ENCODE results near the gene SAMD4A. TPM values are rescaled to one million over a fixed set of nuclear protein-coding genes. Genes with fewer than 3 reads are reported as not detected.
A peak's percentile ranks its signal among the peaks of the same experiment; 100 is the strongest.

Gene SAMD4A
- total and polyA plus RNA-seq, 7 experiments from 2014 or later: 0.73 to 5.7 (median 1.7) TPM; not detected in 2

GRCh38 chr14:54725998-54726397 lies 159.1 kb downstream of the SAMD4A start:
- H3K27me3 ChIP-seq (ENCODE audit: control insufficient read depth in 2 of 2, insufficient read depth in 2 of 2, low read length in 2 of 2): peaks cover 0 to 3% of the 10 kb centered on the region in 2 donors
- Mint-ChIP-seq H3K9me3 (no peaks in the 10 kb centered on the region), H3K4me1 (peaks cover 8 to 29% (median 19%) of the 10 kb centered on the region in 7 donors), H3K36me3 (no peaks in the 10 kb centered on the region), H3K4me3 (no peak overlapping the region), H3K27me3 (peaks cover 9 to 58% (median 14%) of the 10 kb centered on the region in 5 donors), H3K27ac (no peak overlapping the region)
- H3K36me3 ChIP-seq (ENCODE audit: control insufficient read depth in 2 of 3, insufficient read depth in 3 of 3, low read length in 3 of 3): no peaks in the 10 kb centered on the region
- DNase-seq (no peak), ATAC-seq (no peak)
- no peak overlapping the region for H3K27ac ChIP-seq (ENCODE audit: low read depth, low read length)
- peaks cover 0 to 6% of the 10 kb centered on the region in 2 donors for H3K4me1 ChIP-seq (ENCODE audit: control insufficient read depth in 2 of 2, insufficient read depth in 2 of 2, low read length in 2 of 2)
- H3K4me3 ChIP-seq (ENCODE audit: low read length): no peak overlapping the region
- ChIA-PET POLR2A (interaction anchor here (1.1 kb wide), 1 partner anchor 14 kb away, joined by 3 read pairs; no protein-coding TSS in a partner anchor), CTCF (no interaction called here)
- H3K9me3 ChIP-seq (ENCODE audit: control insufficient read depth in 2 of 3, low read length in 3 of 3): no peaks in the 10 kb centered on the region
- intact Hi-C loops (cut with micrococcal nuclease): no loop called here

- no peak for ATAC-seq
- Histone ChIP-seq H3K27me3 (ENCODE audit: control insufficient read depth in 2 of 2, insufficient read depth in 2 of 2, low read length in 2 of 2) (peaks cover 0 to 3% of the 10 kb centered on the region in 2 donors), H3K4me1 (ENCODE audit: control insufficient read depth in 2 of 2, insufficient read depth in 2 of 2, low read length in 2 of 2) (peaks cover 0 to 6% of the 10 kb centered on the region in 2 donors), H3K36me3 (ENCODE audit: control insufficient read depth in 2 of 3, insufficient read depth in 3 of 3, low read length in 3 of 3) (no peaks in the 10 kb centered on the region), H3K27ac (ENCODE audit: low read depth, low read length) (no peak overlapping the region), H3K4me3 (ENCODE audit: low read length) (no peak overlapping the region), H3K9me3 (ENCODE audit: control insufficient read depth in 2 of 3, low read length in 3 of 3) (no peaks in the 10 kb centered on the region)
- H3K36me3 Mint-ChIP-seq: no peaks in the 10 kb centered on the region
- H3K4me3 Mint-ChIP-seq: no peak overlapping the region
- ChIA-PET CTCF (no interaction called here), POLR2A (no interaction called here)
- H3K4me1 Mint-ChIP-seq: peaks cover 8 to 29% (median 19%) of the 10 kb centered on the region in 7 donors
- H3K27me3 Mint-ChIP-seq: peaks cover 9 to 53% (median 14%) of the 10 kb centered on the region in 5 donors
- intact Hi-C loops (cut with micrococcal nuclease): no loop called here
- DNase-seq: no peak
- H3K9me3 Mint-ChIP-seq: no peaks in the 10 kb centered on the region
- no peak overlapping the region for H3K27ac Mint-ChIP-seq
Measured at GRCh38 chr14:54727929-54728328, 161.0 kb downstream of the SAMD4A start.

- no peak overlapping the region for H3K4me3 Mint-ChIP-seq
- no peaks in the 10 kb centered on the region for H3K9me3 Mint-ChIP-seq
- DNase-seq (no peak), ATAC-seq (no peak)
- H3K27me3 Mint-ChIP-seq: peaks cover 5 to 48% (median 13%) of the 10 kb centered on the region in 5 donors
- peaks cover 0 to 6% of the 10 kb centered on the region in 2 donors for H3K4me1 ChIP-seq (ENCODE audit: control insufficient read depth in 2 of 2, insufficient read depth in 2 of 2, low read length in 2 of 2)
- H3K4me1 Mint-ChIP-seq: peaks cover 8 to 36% (median 19%) of the 10 kb centered on the region in 7 donors
- CTCF ChIA-PET: no interaction called here
- no peaks in the 10 kb centered on the region for H3K9me3 ChIP-seq (ENCODE audit: control insufficient read depth in 2 of 3, low read length in 3 of 3)
- POLR2A ChIA-PET: no interaction called here
- H3K27me3 ChIP-seq (ENCODE audit: control insufficient read depth in 2 of 2, insufficient read depth in 2 of 2, low read length in 2 of 2): peaks cover 0 to 3% of the 10 kb centered on the region in 2 donors
- H3K36me3 ChIP-seq (ENCODE audit: control insufficient read depth in 2 of 3, insufficient read depth in 3 of 3, low read length in 3 of 3): no peaks in the 10 kb centered on the region
- peak overlapping the region in 1 of 9 donors; percentile 20 for H3K27ac Mint-ChIP-seq
- H3K27ac ChIP-seq (ENCODE audit: low read depth, low read length): no peak overlapping the region
- no peaks in the 10 kb centered on the region for H3K36me3 Mint-ChIP-seq
- no peak overlapping the region for H3K4me3 ChIP-seq (ENCODE audit: low read length)
- intact Hi-C loops (cut with micrococcal nuclease): no loop called here
Measured at GRCh38 chr14:54728700-54729527, 162.0 kb downstream of the SAMD4A start.

GRCh38 chr14:54730156-54730961 lies 163.4 kb downstream of the SAMD4A start:
- POLR2A ChIA-PET: no interaction called here
- H3K27ac Mint-ChIP-seq: peak overlapping the region in 7 of 9 donors; percentile 4 to 85 (median 28)
- H3K9me3 Mint-ChIP-seq: no peaks in the 10 kb centered on the region
- peaks cover 0 to 41% (median 9%) of the 10 kb centered on the region in 5 donors for H3K27me3 Mint-ChIP-seq
- peak overlapping the region; percentile 27 to 77 (median 70) for H3K4me3 Mint-ChIP-seq
- intact Hi-C loops (cut with micrococcal nuclease): loop anchor here in 1 of 2 donors (1.0 to 5.0 kb wide), 3 partner anchors 12 to 103 kb away; no protein-coding TSS in a partner anchor
- CTCF ChIA-PET: no interaction called here
- DNase-seq: peak in 3 of 9 donors; percentile 1 to 46 (median 16)
- ATAC-seq: peak; percentile 75
- Histone ChIP-seq H3K27me3 (ENCODE audit: control insufficient read depth in 2 of 2, insufficient read depth in 2 of 2, low read length in 2 of 2) (peaks cover 0 to 3% of the 10 kb centered on the region in 2 donors), H3K4me3 (ENCODE audit: low read length) (peak overlapping the region; percentile 1), H3K36me3 (ENCODE audit: control insufficient read depth in 2 of 3, insufficient read depth in 3 of 3, low read length in 3 of 3) (no peaks in the 10 kb centered on the region), H3K4me1 (ENCODE audit: control insufficient read depth in 2 of 2, insufficient read depth in 2 of 2, low read length in 2 of 2) (peaks cover 0 to 6% of the 10 kb centered on the region in 2 donors), H3K9me3 (ENCODE audit: control insufficient read depth in 2 of 3, low read length in 3 of 3) (no peaks in the 10 kb centered on the region), H3K27ac (ENCODE audit: low read depth, low read length) (no peak overlapping the region)
- no peaks in the 10 kb centered on the region for H3K36me3 Mint-ChIP-seq
- H3K4me1 Mint-ChIP-seq: peaks cover 8 to 43% (median 19%) of the 10 kb centered on the region in 7 donors

- H3K27ac ChIP-seq (ENCODE audit: low read depth, low read length): no peak overlapping the region
- Mint-ChIP-seq H3K4me1 (peaks cover 9 to 59% (median 25%) of the 10 kb centered on the region in 7 donors), H3K27me3 (peaks cover 0 to 11% (median 0%) of the 10 kb centered on the region in 5 donors), H3K9me3 (peaks cover 0 to 3% (median 0%) of the 10 kb centered on the region in 11 donors), H3K27ac (no peak overlapping the region), H3K4me3 (no peak overlapping the region), H3K36me3 (no peaks in the 10 kb centered on the region)
- ATAC-seq (no peak), DNase-seq (no peak)
- intact Hi-C loops (cut with micrococcal nuclease): loop anchor here in 1 of 2 donors (5.0 kb wide), 1 partner anchor 108 kb away; no protein-coding TSS in a partner anchor
- H3K4me1 ChIP-seq (ENCODE audit: control insufficient read depth in 2 of 2, insufficient read depth in 2 of 2, low read length in 2 of 2): peaks cover 0 to 12% of the 10 kb centered on the region in 2 donors
- no peaks in the 10 kb centered on the region for H3K27me3 ChIP-seq (ENCODE audit: control insufficient read depth in 2 of 2, insufficient read depth in 2 of 2, low read length in 2 of 2)
- no peaks in the 10 kb centered on the region for H3K36me3 ChIP-seq (ENCODE audit: control insufficient read depth in 2 of 3, insufficient read depth in 3 of 3, low read length in 3 of 3)
- no peak overlapping the region for H3K4me3 ChIP-seq (ENCODE audit: low read length)
- ChIA-PET CTCF (no interaction called here), POLR2A (no interaction called here)
- no peaks in the 10 kb centered on the region for H3K9me3 ChIP-seq (ENCODE audit: control insufficient read depth in 2 of 3, low read length in 3 of 3)
Measured at GRCh38 chr14:54734966-54735365, 168.0 kb downstream of the SAMD4A start.

- Mint-ChIP-seq H3K4me3 (no peak overlapping the region), H3K4me1 (peaks cover 9 to 54% (median 20%) of the 10 kb centered on the region in 7 donors), H3K36me3 (peaks cover 0 to 2% (median 0%) of the 10 kb centered on the region in 5 donors), H3K9me3 (peaks cover 0 to 3% (median 0%) of the 10 kb centered on the region in 11 donors), H3K27me3 (peaks cover 0 to 9% (median 0%) of the 10 kb centered on the region in 5 donors), H3K27ac (no peak overlapping the region)
- ChIA-PET POLR2A (no interaction called here), CTCF (no interaction called here)
- intact Hi-C loops (cut with micrococcal nuclease): no loop called here
- no peaks in the 10 kb centered on the region for H3K27me3 ChIP-seq (ENCODE audit: control insufficient read depth in 2 of 2, insufficient read depth in 2 of 2, low read length in 2 of 2)
- ATAC-seq (no peak), DNase-seq (no peak)
- H3K4me3 ChIP-seq (ENCODE audit: low read length): no peak overlapping the region
- H3K27ac ChIP-seq (ENCODE audit: low read depth, low read length): no peak overlapping the region
- no peaks in the 10 kb centered on the region for H3K36me3 ChIP-seq (ENCODE audit: control insufficient read depth in 2 of 3, insufficient read depth in 3 of 3, low read length in 3 of 3)
- no peaks in the 10 kb centered on the region for H3K9me3 ChIP-seq (ENCODE audit: control insufficient read depth in 2 of 3, low read length in 3 of 3)
- H3K4me1 ChIP-seq (ENCODE audit: control insufficient read depth in 2 of 2, insufficient read depth in 2 of 2, low read length in 2 of 2): peaks cover 0 to 11% of the 10 kb centered on the region in 2 donors
Measured at GRCh38 chr14:54735424-54735823, 168.5 kb downstream of the SAMD4A start.
